HG03097 (cell line): ENCODE results near the gene NANOS1.
"Not testable (repeated sequence)": the region's sequence is repeated elsewhere in the genome, so short reads cannot be mapped to it uniquely, and the experiment has no call there.

ENCODE experiments used
- ATAC-seq: cut with Tn5 transposase; IDR thresholded peaks from one replicate; pipeline ENCODE4 v1.9.1; 2021; ENCODE audit not compliant: unreplicated experiment, low FRiP score

The NANOS1 gene

DNA sequence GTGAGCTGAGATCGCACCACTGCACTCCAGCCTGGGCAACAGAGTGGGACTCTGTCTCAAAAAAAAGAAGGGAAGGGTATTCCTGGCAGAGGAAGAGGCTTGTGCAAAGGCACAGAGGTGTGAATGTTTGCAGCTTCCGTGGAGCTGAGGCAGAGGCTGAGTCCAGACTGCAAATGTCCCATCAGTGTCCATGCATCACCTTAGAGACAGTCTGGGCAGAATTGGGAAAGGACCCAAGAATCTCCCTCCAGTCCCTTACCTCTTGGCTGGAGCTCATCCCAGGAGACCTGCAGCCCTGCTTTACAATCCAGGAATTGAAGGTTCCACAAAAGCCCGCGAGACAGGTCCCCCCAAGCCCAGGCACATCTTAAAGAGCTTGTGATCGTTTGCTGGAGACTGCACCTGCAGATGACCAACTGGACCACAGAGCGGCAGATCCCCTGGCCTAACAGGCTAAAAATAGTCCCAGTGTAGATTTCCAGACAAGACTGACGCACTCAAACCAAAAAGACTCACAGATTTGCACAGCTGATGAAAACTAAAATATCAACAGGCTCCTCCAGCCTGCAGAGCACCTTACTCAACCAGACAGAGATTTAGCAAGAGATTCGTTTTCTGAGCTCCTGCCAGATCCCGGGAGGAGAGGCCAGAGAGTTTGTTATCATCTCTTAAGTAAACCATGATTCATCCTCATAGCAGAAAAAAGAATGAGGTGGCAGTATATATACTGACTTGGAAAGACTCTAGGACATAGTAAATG lies 22.9 kb upstream of the NANOS1 start:
- no peak for ATAC-seq

- ATAC-seq, result no peak
These were observed 22.3 kb upstream of the NANOS1 start for GRCh38 chr10:119007211-119007574.

DNA sequence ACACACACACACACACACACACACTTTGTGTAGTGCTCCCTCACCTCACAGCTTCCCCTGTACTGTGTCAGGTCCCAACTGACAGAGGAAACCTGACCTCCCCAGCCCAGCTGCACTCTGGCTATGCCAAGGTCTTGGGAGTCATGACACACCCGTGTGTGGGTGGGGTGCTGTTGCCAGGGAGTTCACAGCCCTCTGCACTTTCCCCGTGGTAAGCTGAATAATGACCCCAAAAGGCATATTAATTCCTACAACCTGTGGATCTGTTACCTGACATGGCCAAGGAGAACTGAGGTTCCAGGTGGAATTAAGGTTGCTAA lies 8.9 kb upstream of the NANOS1 start:
- ATAC-seq, result no peak

GRCh38 chr10:119022846-119023552 lies 6.5 kb upstream of the NANOS1 start:
- ATAC-seq, result no peak

DNA sequence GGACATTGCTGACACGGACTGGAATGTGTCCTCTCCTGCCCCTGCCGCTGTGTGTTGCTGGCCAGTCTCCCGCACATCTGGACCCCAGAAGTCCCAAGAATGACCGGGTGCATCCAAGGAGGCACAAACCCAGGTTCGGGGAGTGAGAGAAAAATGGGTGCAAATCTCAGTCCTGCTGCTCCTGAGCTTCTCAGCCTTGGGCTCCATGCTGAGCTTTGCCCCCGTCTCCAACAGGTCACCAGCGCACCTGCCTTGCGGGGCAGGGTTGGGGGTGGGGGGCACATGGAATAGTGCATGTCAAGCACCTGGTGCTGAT lies 6.0 kb upstream of the NANOS1 start:
- no peak for ATAC-seq

GRCh38 chr10:119024882-119025281 lies 4.6 kb upstream of the NANOS1 start:
- no peak for ATAC-seq

- no peak for ATAC-seq
These were observed 4.2 kb upstream of the NANOS1 start for GRCh38 chr10:119025336-119025735.

- no peak for ATAC-seq
These were observed 3.7 kb upstream of the NANOS1 start for GRCh38 chr10:119025776-119026175.

- no peak for ATAC-seq
These were observed 3.0 kb upstream of the NANOS1 start for GRCh38 chr10:119026301-119027110.

GRCh38 chr10:119028445-119028899 lies 1.0 kb upstream of the NANOS1 start:
- not testable (repeated sequence) for ATAC-seq

GRCh38 chr10:119028900-119029612 lies 458 bp upstream of the NANOS1 start:
- peak; percentile 67 for ATAC-seq

DNA sequence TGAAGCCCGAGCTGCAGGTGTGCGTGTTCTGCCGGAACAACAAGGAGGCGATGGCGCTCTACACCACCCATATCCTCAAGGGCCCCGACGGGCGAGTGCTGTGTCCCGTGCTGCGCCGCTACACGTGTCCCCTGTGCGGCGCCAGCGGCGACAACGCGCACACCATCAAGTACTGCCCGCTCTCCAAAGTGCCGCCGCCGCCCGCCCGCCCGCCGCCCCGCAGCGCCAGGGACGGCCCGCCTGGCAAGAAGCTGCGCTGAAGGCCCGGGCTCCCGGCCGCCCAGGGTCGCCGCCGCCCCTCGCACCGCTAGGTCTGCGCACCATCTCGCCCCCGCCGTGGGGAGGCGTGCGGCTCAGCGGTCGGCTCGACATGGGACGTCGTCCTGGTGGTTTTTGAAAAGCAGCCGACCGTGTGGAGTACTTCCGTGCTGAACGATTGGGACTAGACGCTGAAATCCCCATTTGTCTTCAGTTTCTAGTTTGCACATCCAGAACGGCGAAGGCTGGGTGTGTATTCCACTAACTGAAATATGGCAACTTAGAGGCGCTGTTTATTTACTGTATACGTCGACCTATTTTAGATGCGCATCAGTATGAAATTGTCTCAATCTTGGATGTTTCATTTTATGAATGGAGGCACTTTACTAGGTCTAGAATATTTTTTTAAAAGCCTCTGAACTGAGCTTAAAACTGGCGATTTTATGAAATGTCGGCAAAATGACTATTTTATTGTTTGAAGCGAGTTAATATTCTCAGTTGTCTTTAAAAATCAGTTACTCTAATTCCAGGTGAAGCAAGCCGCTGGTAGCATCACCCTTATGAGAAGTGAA lies 1.1 kb downstream of the NANOS1 start:
- peak; percentile 48 for ATAC-seq

- ATAC-seq, result no peak
These were observed 2.1 kb downstream of the NANOS1 start for GRCh38 chr10:119031496-119032059.

- ATAC-seq, result no peak
These were observed 9.6 kb downstream of the NANOS1 start for GRCh38 chr10:119039161-119039560.

- no peak for ATAC-seq
These were observed 11.8 kb downstream of the NANOS1 start for GRCh38 chr10:119041326-119041725.

GRCh38 chr10:119042169-119042568 lies 12.7 kb downstream of the NANOS1 start:
- no peak for ATAC-seq

DNA sequence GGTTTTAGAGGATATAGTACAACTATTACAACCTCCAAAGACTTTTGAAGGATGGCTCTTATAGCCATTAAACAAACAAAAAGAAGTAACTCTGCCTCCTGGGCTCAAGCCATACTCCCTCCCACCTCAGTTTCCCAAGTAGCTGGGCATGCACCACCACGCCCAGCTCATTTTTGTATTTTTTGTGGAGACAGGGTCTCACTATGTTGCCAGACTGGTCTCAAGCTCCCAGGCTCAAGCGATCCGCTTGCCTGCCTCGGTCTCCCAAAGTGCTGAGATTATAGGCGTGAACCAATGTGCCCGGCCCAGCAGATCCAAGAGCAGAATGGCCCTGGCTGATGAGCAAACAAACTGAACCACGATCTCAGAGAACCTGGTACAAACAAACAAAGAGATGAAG lies 16.0 kb downstream of the NANOS1 start:
- no peak for ATAC-seq

DNA sequence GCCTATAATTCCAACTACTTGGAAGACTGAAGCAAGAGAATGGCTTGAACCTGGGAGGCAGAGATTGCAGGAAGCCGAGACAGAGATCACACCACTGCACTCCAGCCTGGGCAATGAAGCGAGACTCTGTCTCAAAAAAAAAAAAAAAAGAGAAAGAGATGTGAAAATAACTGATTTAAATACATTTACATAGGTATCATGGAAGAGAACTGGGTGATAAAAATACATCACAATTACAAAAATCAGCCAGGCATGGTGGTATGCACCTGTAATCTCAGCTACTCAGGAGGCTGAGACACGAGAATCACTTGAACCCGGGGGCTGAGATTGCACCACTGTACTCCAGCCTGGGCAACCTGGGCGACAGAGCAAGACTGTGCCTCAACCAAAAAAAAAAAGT lies 19.8 kb downstream of the NANOS1 start:
- no peak for ATAC-seq

DNA sequence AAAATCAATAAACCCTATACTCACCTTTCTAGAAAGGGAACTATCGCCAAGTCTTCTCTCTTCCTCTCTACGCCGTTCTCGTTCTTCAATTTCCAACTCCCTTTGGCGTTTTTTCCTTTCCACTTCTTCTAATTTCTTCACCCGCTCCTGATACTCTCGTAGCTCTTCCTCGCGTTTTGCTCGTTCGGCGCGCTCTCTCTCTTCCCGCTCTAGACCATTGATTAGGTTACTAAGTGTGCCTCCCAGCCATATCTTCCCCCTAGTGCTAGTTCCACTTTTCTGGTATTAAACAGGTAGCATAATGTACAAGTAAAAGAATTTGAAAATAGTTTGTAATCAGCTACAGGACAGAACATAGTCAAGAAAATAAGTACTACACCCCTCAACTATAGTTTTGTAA lies 20.3 kb downstream of the NANOS1 start:
- no peak for ATAC-seq

- ATAC-seq, result no peak
These were observed 22.3 kb downstream of the NANOS1 start for GRCh38 chr10:119051775-119052174.
